ENCODE data around the gene ATXN2L.
"Not testable (repeated sequence)": the region's sequence is repeated elsewhere in the genome, so short reads cannot be mapped to it uniquely, and the experiment has no call there.

ATXN2L gene

GRCh38 chr16:28879261-28879840 is 56.6 kb downstream of the ATXN2L start:
- TF ChIP-seq, protein P1, sequence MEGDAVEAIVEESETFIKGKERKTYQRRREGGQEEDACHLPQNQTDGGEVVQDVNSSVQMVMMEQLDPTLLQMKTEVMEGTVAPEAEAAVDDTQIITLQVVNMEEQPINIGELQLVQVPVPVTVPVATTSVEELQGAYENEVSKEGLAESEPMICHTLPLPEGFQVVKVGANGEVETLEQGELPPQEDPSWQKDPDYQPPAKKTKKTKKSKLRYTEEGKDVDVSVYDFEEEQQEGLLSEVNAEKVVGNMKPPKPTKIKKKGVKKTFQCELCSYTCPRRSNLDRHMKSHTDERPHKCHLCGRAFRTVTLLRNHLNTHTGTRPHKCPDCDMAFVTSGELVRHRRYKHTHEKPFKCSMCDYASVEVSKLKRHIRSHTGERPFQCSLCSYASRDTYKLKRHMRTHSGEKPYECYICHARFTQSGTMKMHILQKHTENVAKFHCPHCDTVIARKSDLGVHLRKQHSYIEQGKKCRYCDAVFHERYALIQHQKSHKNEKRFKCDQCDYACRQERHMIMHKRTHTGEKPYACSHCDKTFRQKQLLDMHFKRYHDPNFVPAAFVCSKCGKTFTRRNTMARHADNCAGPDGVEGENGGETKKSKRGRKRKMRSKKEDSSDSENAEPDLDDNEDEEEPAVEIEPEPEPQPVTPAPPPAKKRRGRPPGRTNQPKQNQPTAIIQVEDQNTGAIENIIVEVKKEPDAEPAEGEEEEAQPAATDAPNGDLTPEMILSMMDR (IDR thresholded peaks at IDR 0.05; ENCODE audit: low read depth, low read length) = no peak
- DNase-seq = no peak
- Histone ChIP-seq H3K4me3 (ENCODE audit: low read depth, low read length) (peak overlapping the region; percentile 60), H3K27me3 (no peaks in the 10 kb centered on the region), H3K4me1 (no peaks in the 10 kb centered on the region), H3K9me3 (peaks cover 4% of the 10 kb centered on the region), H3K36me3 (no peaks in the 10 kb centered on the region; the same call in 1 of the 2 replicates)

- Histone ChIP-seq H3K4me3 (ENCODE audit: low read depth, low read length) (peak overlapping the region; percentile 60), H3K4me1 (no peaks in the 10 kb centered on the region)
- TF ChIP-seq, protein P1 (IDR thresholded peaks at IDR 0.05; ENCODE audit: low read depth, low read length) = no peak
These were observed 57.2 kb downstream of the ATXN2L start for GRCh38 chr16:28879841-28880588.

DNA sequence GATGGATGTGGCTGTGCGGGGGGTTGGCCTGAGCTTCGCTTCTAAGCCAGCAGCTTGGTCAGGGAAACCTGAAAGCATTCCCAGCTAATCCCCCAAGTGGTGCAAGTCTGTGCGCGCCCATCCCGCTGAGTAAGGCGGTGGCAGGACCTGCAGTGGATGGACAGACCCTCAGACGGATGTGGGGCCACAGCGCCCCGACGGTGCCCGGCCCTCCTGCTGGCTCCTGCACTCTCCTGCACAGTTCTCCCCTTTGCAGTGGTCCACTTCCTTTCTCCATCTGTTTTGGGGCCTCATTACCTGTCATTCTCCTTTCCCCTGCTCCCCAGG is 57.8 kb downstream of the ATXN2L start:
- TF ChIP-seq, protein P1 (IDR thresholded peaks at IDR 0.05; ENCODE audit: low read depth, low read length) = no peak
- no peaks in the 10 kb centered on the region for H3K4me1 ChIP-seq
- H3K36me3 ChIP-seq = no peaks in the 10 kb centered on the region
- H3K4me3 ChIP-seq (ENCODE audit: low read depth, low read length) = no peak overlapping the region
- H3K27me3 ChIP-seq = no peaks in the 10 kb centered on the region
- peaks cover 4% of the 10 kb centered on the region for H3K9me3 ChIP-seq
- DNase-seq = no peak

More at GRCh38 chr16:28879841-28880588, 57.2 kb downstream of the ATXN2L start:
- H3K9me3 ChIP-seq = peaks cover 4% of the 10 kb centered on the region
- no peaks in the 10 kb centered on the region for H3K27me3 ChIP-seq
- peak; percentile 92 for DNase-seq
- no peaks in the 10 kb centered on the region for H3K36me3 ChIP-seq

DNA sequence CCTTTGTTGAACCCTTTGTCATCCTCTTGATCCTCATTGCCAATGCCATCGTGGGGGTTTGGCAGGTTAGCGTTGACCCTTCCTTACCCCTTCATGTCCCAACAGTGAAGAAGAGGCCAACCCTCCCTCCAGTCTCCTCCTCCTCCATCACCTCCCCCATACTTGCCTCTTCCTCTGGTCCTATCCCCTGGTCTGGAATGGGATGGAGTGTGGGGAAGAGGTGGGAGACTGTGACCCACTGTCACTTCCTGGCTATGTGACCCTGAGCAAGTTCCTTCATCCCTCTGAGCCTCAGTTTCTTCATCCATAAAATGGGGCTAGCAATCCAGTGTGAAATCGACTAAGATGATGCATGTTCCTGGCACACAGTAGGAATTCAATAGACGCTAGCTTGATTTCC is 58.2 kb downstream of the ATXN2L start:
- H3K4me3 ChIP-seq (ENCODE audit: low read depth, low read length) = no peak overlapping the region
- no peaks in the 10 kb centered on the region for H3K36me3 ChIP-seq
- H3K4me1 ChIP-seq = no peaks in the 10 kb centered on the region
- TF ChIP-seq, protein P1 (IDR thresholded peaks at IDR 0.05; ENCODE audit: low read depth, low read length) = no peak
- peaks cover 4% of the 10 kb centered on the region for H3K9me3 ChIP-seq
- DNase-seq = no peak
- H3K27me3 ChIP-seq = no peaks in the 10 kb centered on the region

- not testable (repeated sequence) for H3K4me3 ChIP-seq (ENCODE audit: low read depth, low read length); H3K27me3 ChIP-seq; H3K9me3 ChIP-seq; DNase-seq; H3K36me3 ChIP-seq; H3K4me1 ChIP-seq
These were observed 58.8 kb downstream of the ATXN2L start for GRCh38 chr16:28881565-28881964.

DNA sequence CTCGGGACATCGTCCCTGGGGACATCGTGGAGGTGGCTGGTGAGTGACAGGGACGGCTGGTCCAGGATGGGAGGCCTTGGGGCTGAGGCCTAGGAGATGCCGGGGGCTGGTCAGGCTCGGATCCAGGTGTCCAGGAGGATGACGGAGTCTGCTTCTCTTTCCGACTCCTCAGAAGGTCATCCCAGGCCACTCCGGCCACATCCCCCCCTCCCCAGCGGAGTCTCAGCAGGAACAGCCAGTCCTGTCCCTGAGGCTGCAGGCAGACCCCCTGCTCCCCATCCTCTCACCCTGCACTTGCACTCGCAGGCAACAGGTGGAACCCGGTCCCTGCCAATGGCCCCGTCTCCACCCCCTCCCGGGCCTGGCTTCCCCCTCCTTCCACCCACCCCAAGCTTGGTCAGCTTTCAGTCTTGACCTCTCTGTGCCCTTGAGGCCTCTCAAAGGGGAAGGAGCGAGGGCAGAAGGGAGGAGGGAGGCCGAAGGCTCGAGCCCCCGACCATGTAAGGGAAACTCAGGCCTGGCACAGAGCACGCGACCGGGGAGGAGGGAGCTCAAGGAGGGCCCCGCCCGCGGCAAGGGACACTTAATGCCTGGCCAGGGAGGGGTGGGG is 59.9 kb downstream of the ATXN2L start:
- Histone ChIP-seq H3K9me3 (peaks cover 4% of the 10 kb centered on the region), H3K27me3 (no peaks in the 10 kb centered on the region), H3K4me3 (ENCODE audit: low read depth, low read length) (no peak overlapping the region), H3K36me3 (no peaks in the 10 kb centered on the region), H3K4me1 (no peaks in the 10 kb centered on the region)
- DNase-seq = no peak
- TF ChIP-seq, protein P1 (IDR thresholded peaks at IDR 0.05; ENCODE audit: low read depth, low read length) = no peak
